NCI-H1436 treated with DMSO at 0.1 percent for 48 hours (cell line): ENCODE measurements around the gene LGR6.
"Not testable (repeated sequence)": the region's sequence is repeated elsewhere in the genome, so short reads cannot be mapped to it uniquely, and the experiment has no call there.

Experiments
- DNase-seq: peaks from one replicate; lab custom pipeline; 2025; lab: John Stamatoyannopoulos, UW

LGR6 gene

DNA sequence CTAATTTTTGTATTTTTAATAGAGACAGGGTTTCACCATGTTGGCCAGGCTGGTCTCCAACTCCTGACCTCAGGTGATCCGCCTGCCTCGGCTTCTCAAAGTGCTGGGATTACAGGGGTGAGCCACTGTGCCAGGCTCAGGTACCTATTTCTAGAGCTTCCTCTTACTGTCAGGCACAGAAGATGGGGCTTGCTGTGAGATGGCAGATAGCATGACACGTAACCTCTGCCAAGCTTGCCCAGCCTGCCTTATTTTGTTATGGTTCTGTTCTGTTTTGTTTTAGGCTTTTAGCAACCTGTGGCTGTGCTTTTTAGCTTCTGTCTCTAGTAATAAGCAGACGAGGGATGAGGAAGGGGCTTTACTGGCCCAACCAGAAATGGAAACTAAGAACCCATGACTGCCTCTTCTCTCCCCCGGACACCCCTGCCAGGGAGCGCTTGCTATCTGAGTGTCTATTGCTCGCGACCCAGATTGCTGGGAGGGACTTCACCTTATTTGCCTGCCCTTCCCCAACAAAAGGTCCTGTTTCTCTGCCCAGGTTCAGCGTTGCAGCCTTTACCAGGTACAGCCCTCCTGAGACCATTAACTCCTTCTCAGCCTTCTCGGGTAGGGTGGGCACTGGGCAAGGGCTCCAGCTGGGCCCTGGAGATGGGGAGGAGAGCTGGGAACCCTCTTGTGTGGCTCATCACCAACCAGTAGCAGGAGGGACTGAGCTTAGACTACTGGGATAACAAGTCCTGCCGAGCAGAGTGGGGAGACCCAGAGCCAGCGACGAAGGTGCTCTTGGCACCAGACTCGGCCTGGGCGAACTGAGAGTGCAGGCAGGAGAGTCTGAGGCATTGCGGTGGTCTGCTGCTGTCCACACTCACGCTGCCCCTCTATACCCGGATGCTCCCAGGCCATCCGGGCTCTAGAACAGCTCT lies 13.5 kb upstream of the LGR6 start:
- no peak for DNase-seq

- DNase-seq, result not testable (repeated sequence)
Observed at GRCh38 chr1:202180751-202181139, 12.9 kb upstream of the LGR6 start.

DNA sequence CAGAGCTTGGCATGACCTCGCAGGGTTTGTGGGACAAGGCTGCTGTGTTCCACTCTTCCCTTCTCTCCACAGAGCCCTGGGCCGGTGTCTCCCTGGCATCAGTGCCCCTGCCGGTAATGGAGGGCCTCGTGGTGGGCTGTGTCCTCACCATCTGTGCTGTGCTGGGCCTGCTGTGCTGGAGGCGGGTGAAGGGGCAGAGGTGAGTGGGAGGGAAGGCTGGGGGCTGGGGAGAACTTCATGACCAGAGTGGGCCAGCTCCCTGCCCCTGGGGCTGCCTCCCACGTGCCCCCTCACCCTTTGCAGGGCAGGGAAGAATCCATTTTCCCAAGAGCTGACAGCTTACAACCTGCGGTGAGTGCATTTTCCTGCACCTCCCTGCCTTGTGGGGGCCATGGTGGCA lies 12.0 kb upstream of the LGR6 start:
- DNase-seq, result no peak

DNA sequence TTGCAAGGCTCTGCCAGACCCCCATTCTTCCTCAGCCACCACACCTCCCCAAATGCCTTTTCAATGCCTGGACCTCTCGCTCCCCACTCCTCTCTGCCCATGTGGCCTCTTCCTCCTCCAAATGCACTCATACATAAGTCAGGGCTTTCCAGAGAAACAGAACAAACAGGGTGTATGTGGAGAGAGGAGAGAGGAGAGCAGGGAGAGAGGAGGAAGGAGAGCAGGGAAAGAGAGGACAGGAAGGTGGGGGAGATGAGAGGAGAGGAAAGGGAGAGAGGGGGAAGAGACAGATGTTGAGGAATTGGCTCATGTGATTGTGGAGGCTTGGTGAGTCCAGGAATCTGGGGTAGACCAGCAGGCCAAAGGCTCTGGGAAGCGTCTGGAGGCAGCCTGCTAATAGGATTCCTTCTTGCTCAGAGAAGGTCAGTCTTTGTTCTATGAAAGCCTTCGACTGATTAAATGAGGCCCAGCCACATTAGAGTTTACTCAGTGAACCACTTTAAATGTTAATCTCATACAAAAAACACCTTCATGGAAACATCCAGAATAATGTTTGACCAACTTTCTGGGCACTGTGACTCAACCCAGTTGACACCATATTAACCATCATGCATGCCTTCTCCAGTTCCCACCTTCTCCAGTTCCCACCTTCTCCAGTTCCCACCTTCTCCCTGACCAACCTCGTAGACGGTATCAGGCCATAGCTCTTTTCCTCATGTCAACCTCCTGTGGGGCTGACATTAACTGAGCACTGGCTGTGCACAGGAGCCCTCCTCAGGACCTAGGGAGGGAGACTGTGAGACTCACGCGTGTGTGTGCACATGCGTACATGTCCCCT lies 11.3 kb upstream of the LGR6 start:
- no peak for DNase-seq

DNA sequence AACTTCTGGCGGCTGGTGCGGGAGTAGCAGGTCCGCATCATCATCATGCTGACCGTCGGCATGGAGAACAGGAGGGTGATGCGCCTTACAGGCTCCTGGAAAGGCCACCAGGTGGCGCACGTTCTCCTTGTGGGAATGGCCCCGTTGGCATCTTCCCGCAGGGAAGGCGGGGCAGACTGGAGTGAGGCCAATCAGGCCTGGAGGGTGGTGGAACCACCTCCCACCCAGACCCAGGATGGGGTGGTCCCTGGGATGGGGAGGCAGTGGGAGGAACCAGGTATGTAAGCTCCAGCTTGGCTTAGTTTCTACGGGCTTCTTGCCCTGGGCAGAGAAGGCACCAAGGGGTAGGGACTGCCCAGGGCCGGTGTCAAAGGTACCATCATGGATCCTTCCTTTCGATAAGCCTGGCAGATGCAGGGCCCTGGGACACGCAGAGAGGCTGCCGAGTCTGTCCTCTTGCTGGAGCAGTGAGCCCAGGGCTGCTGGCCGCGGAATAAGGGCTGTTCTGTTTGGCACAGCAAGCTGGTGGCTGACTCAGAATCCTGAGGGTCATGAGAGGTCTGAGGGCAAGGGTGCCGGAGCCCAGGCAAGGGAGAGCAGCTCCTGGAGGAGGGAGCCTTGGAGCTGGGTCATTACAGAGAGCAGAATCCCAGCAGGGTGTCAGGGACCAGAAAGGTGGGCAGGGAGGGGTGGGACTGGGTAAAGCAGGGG lies 8.7 kb upstream of the LGR6 start:
- DNase-seq, result peak; percentile 54

- DNase-seq, result no peak
Observed at GRCh38 chr1:202186327-202186726, 7.3 kb upstream of the LGR6 start.

GRCh38 chr1:202187041-202187671 lies 6.4 kb upstream of the LGR6 start:
- DNase-seq, result no peak

GRCh38 chr1:202187697-202188407 lies 5.7 kb upstream of the LGR6 start:
- DNase-seq, result no peak

DNA sequence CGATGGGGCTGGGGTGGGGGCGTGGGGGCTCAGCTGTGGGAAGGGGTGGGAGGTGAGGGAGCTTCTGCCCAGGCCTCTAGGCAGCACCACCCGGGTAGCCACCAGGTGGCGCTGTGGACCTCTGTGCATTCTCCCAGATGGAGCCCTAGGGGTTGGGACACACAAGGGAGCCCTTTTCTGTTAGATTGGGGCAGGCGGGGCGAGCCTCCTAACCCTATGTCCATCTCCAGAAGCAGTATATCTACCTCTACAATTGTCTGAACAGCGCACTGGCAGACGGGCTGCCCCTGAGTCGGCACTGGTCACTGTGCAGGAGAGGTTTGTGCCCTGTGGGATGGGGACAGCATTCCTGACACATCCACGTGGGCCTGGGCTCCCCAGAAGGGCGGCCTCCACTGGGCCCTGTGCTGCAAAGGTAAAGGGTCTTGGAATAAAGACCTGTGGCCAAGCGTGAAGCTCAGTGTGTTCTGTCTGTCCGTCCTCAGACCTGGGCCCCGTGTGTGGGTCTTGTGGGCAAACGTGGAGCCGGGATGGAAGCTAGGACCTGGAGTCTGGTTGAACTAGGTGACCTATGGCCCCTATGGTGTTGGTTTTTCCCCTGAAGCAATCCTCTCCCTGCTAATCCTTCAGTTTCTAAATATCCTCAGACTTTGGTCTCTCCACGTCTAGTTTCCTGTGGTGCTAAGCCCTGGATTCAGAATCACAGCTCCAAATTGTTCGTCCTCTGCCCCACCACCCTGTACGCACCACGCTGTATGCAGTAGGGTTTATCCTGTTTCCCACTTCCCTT lies 4.4 kb upstream of the LGR6 start:
- DNase-seq, result no peak

GRCh38 chr1:202189918-202190715 lies 3.5 kb upstream of the LGR6 start:
- DNase-seq, result no peak

DNA sequence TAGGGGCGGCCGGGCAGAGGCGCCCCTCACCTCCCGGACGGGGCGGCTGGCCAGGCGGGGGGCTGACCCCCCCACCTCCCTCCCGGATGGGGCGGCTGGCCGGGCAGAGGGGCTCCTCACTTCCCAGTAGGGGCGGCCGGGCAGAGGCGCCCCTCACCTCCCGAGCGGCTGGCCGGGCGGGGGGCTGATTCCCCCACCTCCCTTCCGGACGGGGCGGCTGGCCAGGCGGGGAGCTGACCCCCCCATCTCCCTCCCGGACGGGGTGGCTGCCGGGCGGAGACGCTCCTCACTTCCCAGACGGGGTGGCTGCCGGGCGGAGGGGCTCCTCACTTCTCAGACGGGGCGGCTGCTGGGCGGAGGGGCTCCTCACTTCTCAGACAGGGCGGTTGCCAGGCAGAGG lies 2.2 kb upstream of the LGR6 start:
- DNase-seq, result not testable (repeated sequence)

- DNase-seq, result no peak
Observed at GRCh38 chr1:202192770-202193613, 607 bp upstream of the LGR6 start.

- no peak for DNase-seq
Observed at GRCh38 chr1:202194328-202194648, 689 bp downstream of the LGR6 start.

DNA sequence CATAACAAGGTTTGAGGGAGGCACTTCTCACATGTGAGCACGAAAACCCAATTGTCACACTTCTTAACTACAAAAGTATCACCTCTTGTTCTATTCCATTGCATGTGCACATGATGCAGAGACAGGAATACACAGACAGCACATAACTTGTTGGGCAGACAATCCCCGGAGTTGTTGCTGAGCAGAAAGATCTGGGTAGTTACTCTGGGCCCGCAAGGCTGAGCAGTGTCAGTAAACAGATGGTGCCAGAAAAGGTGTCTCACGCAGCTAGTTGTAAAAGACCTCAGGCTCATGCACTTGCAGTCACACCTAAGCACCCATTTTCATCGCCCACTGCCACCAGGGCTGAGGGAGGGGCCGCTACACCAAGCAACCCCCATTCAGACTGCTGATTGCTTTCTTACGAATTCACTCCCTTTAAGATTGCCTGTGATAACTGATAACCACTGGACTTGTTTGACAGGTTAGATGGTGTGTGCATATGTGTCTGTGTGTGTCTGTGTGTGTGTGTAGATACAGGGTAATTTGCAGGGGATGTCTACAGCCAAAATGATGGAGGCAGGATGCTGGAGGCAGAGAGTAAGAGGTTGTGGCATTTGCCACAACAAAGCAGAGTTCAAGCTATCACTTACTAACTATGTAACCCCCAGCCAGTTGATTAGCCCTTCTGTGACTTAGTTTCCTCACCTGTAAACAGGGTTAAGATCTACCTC lies 4.2 kb downstream of the LGR6 start:
- DNase-seq, result no peak

DNA sequence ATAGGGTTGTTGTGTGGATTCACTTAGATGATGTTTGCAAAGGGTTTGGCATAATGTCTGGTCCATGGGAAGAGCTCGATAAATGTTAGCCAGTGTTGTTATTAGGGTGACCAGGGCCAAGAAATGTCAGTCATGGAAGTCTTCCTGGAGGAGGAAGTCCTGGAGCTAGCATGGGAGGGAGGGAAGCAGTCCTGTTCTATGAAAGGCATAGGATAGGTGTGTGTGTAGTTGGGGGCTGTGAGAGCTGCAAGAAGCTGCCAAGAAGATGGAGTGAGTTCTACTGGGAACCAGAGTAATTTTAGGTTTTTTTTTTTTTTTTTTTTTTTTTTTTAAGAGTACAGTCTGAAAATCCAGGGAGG lies 4.7 kb downstream of the LGR6 start:
- DNase-seq, result no peak

DNA sequence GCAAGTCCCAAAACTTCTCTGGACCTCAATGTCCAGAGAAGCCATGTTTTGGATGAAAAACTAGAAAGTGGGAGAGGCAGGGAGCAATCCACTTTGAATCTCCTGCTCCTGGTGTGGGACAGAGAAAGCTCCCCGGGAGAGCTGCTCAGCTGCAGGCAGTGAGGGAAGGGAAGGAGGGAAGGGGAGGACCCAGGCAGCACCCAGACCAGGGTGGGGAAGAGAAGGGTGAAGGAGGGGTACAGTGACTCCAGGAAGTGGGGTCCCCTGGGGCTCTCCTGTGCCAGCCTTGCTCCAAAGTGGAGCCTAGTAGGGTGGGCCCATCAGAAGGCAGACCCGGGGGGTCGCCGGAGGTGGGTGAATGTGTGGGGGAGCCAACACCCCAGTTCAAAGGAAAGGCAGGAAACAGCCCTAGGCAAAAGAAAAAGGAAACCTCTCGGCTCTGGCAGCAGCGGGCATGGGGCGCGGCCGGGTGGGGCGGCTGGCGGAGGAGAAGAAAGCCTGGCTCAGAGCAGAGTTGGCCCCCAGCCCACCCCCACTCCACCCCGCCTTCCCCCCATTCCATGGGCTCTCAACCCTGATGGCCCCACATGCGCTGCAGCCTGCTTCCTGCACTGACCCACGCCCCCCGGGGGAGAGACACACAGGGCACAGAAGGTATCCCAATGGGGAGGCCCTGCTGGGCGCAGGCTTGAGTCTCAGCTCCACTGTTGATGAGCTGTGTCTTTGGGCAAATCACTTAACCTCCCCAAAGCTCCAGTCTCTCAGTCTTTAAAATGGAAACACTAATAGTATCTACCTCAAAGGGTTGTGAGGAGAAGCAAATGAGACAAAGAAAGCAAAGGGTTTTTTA lies 5.7 kb downstream of the LGR6 start:
- no peak for DNase-seq

DNA sequence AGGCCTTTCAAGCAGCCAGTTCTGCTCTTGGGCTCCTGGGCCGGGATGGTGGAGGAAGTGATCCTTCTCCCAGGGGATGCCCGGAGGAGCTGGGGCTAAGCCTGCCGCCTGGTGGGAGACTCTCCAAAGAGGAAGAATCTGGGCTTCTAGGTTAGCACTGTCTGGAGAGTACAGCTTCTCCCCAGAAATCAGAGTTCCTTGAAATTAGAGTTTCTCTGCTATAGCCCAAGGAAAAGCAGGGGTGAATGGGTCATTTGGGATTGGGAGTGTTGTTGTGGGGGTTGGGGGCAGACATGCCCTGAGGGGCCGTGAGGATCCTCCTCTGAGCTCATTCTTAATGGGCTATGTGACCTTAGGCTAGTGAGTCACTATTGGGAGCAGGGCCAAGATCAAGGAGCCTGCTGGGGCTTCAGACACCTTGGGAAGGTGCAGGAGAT lies 6.5 kb downstream of the LGR6 start:
- DNase-seq, result no peak
